Testis (tissue), 5 donors: Measurements from ENCODE around the gene NUDT14. TPM values are rescaled to one million over a fixed set of nuclear protein-coding genes. Genes with fewer than 3 reads are reported as not detected.

Experiments used
- DNase-seq: peaks from one replicate; pipeline ENCODE4 v3.0.0-alpha.2; 2019
- H3K27ac ChIP-seq, 2 donors: fragments of 200-600 bp; sonication (generic); one replicate each; pipeline ENCODE4 v1.5.1; 2019
- H3K27me3 ChIP-seq: fragments of 200-600 bp; sonication (generic); one replicate; pipeline ENCODE4 v1.5.1; 2019
- H3K36me3 ChIP-seq: fragments of 200-600 bp; sonication (generic); one replicate; pipeline ENCODE4 v1.5.1; 2017; ENCODE audit warnings: low read depth; ENCODE audit errors: missing control alignments
- H3K4me1 ChIP-seq: fragments of 200-600 bp; sonication (generic); one replicate; pipeline ENCODE4 v1.5.1; 2019
- H3K4me3 ChIP-seq, 2 donors: fragments of 200-600 bp; sonication (generic); one replicate each; pipeline ENCODE4 v1.5.1; 2017 to 2019
- H3K9me3 ChIP-seq: fragments of 200-600 bp; sonication (generic); one replicate; pipeline ENCODE4 v1.5.1; 2017
- CTCF ChIP-seq, 3 experiments: fragments of 450-650 bp in 2 of 3; fragments of 200-600 bp in 1 of 3; sonication (generic) in 1 of 3; IDR thresholded peaks; one replicate each; pipeline ENCODE4 v1.5.1; 2016 to 2019; ENCODE audit warnings: antibody characterized with exemption in 3 of 3, mild to moderate bottlenecking in 2 of 3, moderate library complexity in 1 of 3
- POLR2A ChIP-seq: fragments of 450-650 bp; IDR thresholded peaks from one replicate; pipeline ENCODE4 v1.6.1; 2017; ENCODE audit warnings: antibody characterized with exemption, mild to moderate bottlenecking, moderate library complexity
- WGBS, 2 donors: methylation state at CpG; one replicate each; pipeline ENCODE4 v1.1.5; 2018; 5-methylcytosine and 5-hydroxymethylcytosine counted together
- intact Hi-C: fragments of 100-400 bp; cut with DNase I; formaldehyde crosslinking; loops from one replicate; pipeline ENCODE4 v1.15.1; 2023; ENCODE audit warnings: low total_unique reads
- long read RNA-seq, 2 donors: transcript quantifications; one replicate each; lab custom pipeline, GENCODE V29; 2026
- polyA plus RNA-seq: library from polyadenylated mRNA; stranded (reverse); fragments of 350-450 nt; fragmentation: Illumina TruSeq; extraction: RNeasy Lipid Tissue Mini Kit (QIAGEN cat#74804); gene quantifications from one replicate; pipeline ENCODE4 v1.2.3, GENCODE V29; 2014; ENCODE audit warnings: low read depth, low replicate concordance; ENCODE audit not compliant: insufficient read depth
- total RNA-seq, 2 donors: library from RNA; depleted of rRNA; stranded (reverse); fragments of >200 nt; gene quantifications; one replicate each; pipeline ENCODE4 v1.2.3, GENCODE V29; 2016

The NUDT14 gene
- 10 to 100 TPM; 22.0 to 40.0 TPM for total RNA-seq
- 28.1 TPM for polyA plus RNA-seq
- long read RNA-seq, donor 1, transcript NUDT14-202 (5 exons, 845 nt), result major isoform, 11 of 12 reads
- long read RNA-seq, donor 1, partial matches to known transcripts, result 0 of 12 reads
- long read RNA-seq, donor 1, other reads (novel, unspliced or antisense), result 0 of 12 reads
- long read RNA-seq, donor 2, transcript NUDT14-202 (5 exons, 845 nt), result major isoform, 9 of 10 reads
- long read RNA-seq, donor 2, partial matches to known transcripts, result 0 of 10 reads
- long read RNA-seq, donor 2, other reads (novel, unspliced or antisense), result 0 of 10 reads

- H3K4me3 ChIP-seq, result peak within 1 kb of the TSS; percentile 55 to 59
Measured at GRCh38 chr14:105180592-105181548, at the start of gene NUDT14. NUDT14 (minus strand) TSS chr14:105181312; CDS start chr14:105181209, 103 bp downstream.

GRCh38 chr14:105229099-105229655 is 48.1 kb upstream of the NUDT14 start:
- no peak for DNase-seq
- Histone ChIP-seq H3K27me3 (no peaks in the 10 kb centered on the region), H3K27ac (no peak overlapping the region), H3K4me3 (no peak overlapping the region), H3K9me3 (no peaks in the 10 kb centered on the region), H3K36me3 (no peaks in the 10 kb centered on the region), H3K4me1 (no peaks in the 10 kb centered on the region)
- 90% methylated on average over 15 to 17 of the region's 18 CpGs for WGBS, 2 donors
- TF ChIP-seq POLR2A (no peak), CTCF (IDR thresholded peaks at IDR 0.05) (no peak)
- intact Hi-C loops, result no loop called here

More at GRCh38 chr14:105180592-105181548, at the start of gene NUDT14:
- peak; percentile 86 for DNase-seq
- H3K27ac ChIP-seq, result peak within 1 kb of the TSS in 1 of 2 donors; percentile 36
- 5 to 9% methylated on average over 4 to 27 of the region's 106 CpGs for WGBS, 2 donors
- no peaks in the 10 kb centered on the region for H3K9me3 ChIP-seq
- no peaks in the 10 kb centered on the region for H3K36me3 ChIP-seq
- peaks cover 5% of the 10 kb centered on the region for H3K4me1 ChIP-seq
- intact Hi-C loops, result no loop called here
- no peaks in the 10 kb centered on the region for H3K27me3 ChIP-seq
- TF ChIP-seq POLR2A, result no peak
- no peak for TF ChIP-seq CTCF (IDR thresholded peaks at IDR 0.05)

GRCh38 chr14:105228562-105228961 is 47.5 kb upstream of the NUDT14 start:
- 59 to 79% methylated on average over 17 of the region's 17 CpGs for WGBS, 2 donors
- Histone ChIP-seq H3K4me1 (no peaks in the 10 kb centered on the region), H3K27me3 (no peaks in the 10 kb centered on the region), H3K4me3 (no peak overlapping the region), H3K36me3 (no peaks in the 10 kb centered on the region), H3K9me3 (no peaks in the 10 kb centered on the region), H3K27ac (no peak overlapping the region)
- no peak for DNase-seq
- no peak for TF ChIP-seq CTCF (IDR thresholded peaks at IDR 0.05)
- TF ChIP-seq POLR2A, result no peak
- intact Hi-C loops, result no loop called here

GRCh38 chr14:105227346-105227745 is 46.2 kb upstream of the NUDT14 start:
- 93 to 98% methylated on average over 14 of the region's 14 CpGs for WGBS, 2 donors

More at GRCh38 chr14:105227346-105227745, 46.2 kb upstream of the NUDT14 start:
- Histone ChIP-seq H3K27me3 (no peaks in the 10 kb centered on the region), H3K36me3 (no peaks in the 10 kb centered on the region), H3K9me3 (no peaks in the 10 kb centered on the region), H3K27ac (no peak overlapping the region), H3K4me1 (no peaks in the 10 kb centered on the region), H3K4me3 (no peak overlapping the region)
- no peak for DNase-seq
- intact Hi-C loops, result no loop called here
- no peak for TF ChIP-seq CTCF (IDR thresholded peaks at IDR 0.05)
- TF ChIP-seq POLR2A, result no peak
